CD8-positive, alpha-beta memory T cell (primary cell): ENCODE results near the gene C19orf47. TPM values are rescaled to one million over a fixed set of nuclear protein-coding genes. Genes with fewer than 3 reads are reported as not detected.
A peak's percentile ranks its signal among the peaks of the same experiment; 100 is the strongest.

Experiments used
- CTCF ChIA-PET: fragments of 350-600 bp; sonication (Branson Sonifier 250); formaldehyde crosslinking; loops from one replicate; lab custom pipeline; 2021; ENCODE audit warnings: antibody characterized with exemption; lab: Charles Lee
- POLR2A ChIA-PET: fragments of 350-600 bp; sonication (Branson Sonifier 250); formaldehyde crosslinking; loops from one replicate; lab custom pipeline; 2021; ENCODE audit warnings: antibody characterized with exemption; lab: Charles Lee
- DNase-seq, 5 donors: peaks; one replicate each; pipeline versions ENCODE4 v3.0.0 to v3.0.0-alpha.2; 2020 to 2022; ENCODE audit warnings: mixed read lengths in 1 of 5
- H3K27ac ChIP-seq: one replicate; pipeline ENCODE4 v1.7.0; 2013; ENCODE audit warnings: low read depth, mild to moderate bottlenecking, low read length, moderate library complexity
- H3K27me3 ChIP-seq: 2 replicates; pipeline ENCODE4 v1.7.0; 2013; ENCODE audit warnings: low read length, mild to moderate bottlenecking; ENCODE audit not compliant: insufficient read depth, poor library complexity, severe bottlenecking
- H3K36me3 ChIP-seq: 2 replicates; pipeline ENCODE4 v1.7.0; 2013; ENCODE audit warnings: mild to moderate bottlenecking, low read length, moderate library complexity; ENCODE audit not compliant: insufficient read depth
- H3K4me1 ChIP-seq: 2 replicates; pipeline ENCODE4 v1.7.0; 2013; ENCODE audit warnings: mild to moderate bottlenecking, low read length, moderate library complexity; ENCODE audit not compliant: insufficient read depth
- H3K4me3 ChIP-seq: 2 replicates; pipeline ENCODE4 v1.7.0; 2013; ENCODE audit warnings: mild to moderate bottlenecking, low read length
- H3K9me3 ChIP-seq: 2 replicates; pipeline ENCODE4 v1.7.0; 2013; ENCODE audit warnings: mild to moderate bottlenecking, low read length
- H3K27ac Mint-ChIP-seq, 8 donors: one replicate each; pipeline ENCODE4 v1.8.0; 2020 to 2021; ENCODE audit warnings: mixed read lengths in 8 of 8, mild to moderate bottlenecking in 6 of 8, inconsistent platforms in 3 of 8, moderate library complexity in 3 of 8
- H3K27me3 Mint-ChIP-seq, 2 donors: one replicate each; pipeline ENCODE4 v1.8.0; 2020 to 2021; ENCODE audit warnings: mixed read lengths in 2 of 2, mild to moderate bottlenecking in 1 of 2, moderate library complexity in 1 of 2
- H3K36me3 Mint-ChIP-seq, 3 donors: one replicate each; pipeline ENCODE4 v1.8.0; 2020 to 2021; ENCODE audit warnings: mixed read lengths in 3 of 3, inconsistent platforms in 1 of 3, mild to moderate bottlenecking in 1 of 3
- H3K4me1 Mint-ChIP-seq, 3 donors: one replicate each; pipeline ENCODE4 v1.8.0; 2020 to 2021; ENCODE audit warnings: mixed read lengths in 3 of 3, inconsistent platforms in 1 of 3, mild to moderate bottlenecking in 1 of 3
- H3K4me3 Mint-ChIP-seq, 7 donors: one replicate each; pipeline ENCODE4 v1.8.0; 2020 to 2021; ENCODE audit warnings: mixed read lengths in 7 of 7, mild to moderate bottlenecking in 6 of 7, moderate library complexity in 4 of 7, inconsistent platforms in 2 of 7
- H3K9me3 Mint-ChIP-seq, 5 donors: one replicate each; pipeline ENCODE4 v1.8.0; 2020 to 2022; ENCODE audit warnings: mixed read lengths in 5 of 5, mild to moderate bottlenecking in 3 of 5, moderate library complexity in 2 of 5, inconsistent platforms in 1 of 5
- polyA plus RNA-seq: library from polyadenylated mRNA; unstranded; fragments of 300-500 nt; fragmentation: Illumina TruSeq; gene quantifications from one replicate; pipeline ENCODE4 v1.2.3, GENCODE V29; 2021
- total RNA-seq, 2 experiments: library from RNA; stranded (reverse); gene quantifications; one replicate each; pipeline ENCODE4 v1.2.3, GENCODE V29; 2021

The C19orf47 gene
- total and polyA plus RNA-seq, 3 experiments from 2014 or later, result 9.5 to 29.5 (median 25.4) TPM

GRCh38 chr19:40381321-40381720 is 33.1 kb upstream of the C19orf47 start:
- Mint-ChIP-seq H3K36me3 (peaks cover 0 to 16% (median 3%) of the 10 kb centered on the region in 3 donors), H3K27me3 (peaks cover 0 to 10% of the 10 kb centered on the region in 2 donors), H3K9me3 (no peaks in the 10 kb centered on the region), H3K4me1 (no peaks in the 10 kb centered on the region), H3K27ac (peak overlapping the region in 2 of 8 donors; percentile 3 to 51), H3K4me3 (no peak overlapping the region)
- Histone ChIP-seq H3K36me3 (no peaks in the 10 kb centered on the region), H3K4me1 (no peaks in the 10 kb centered on the region), H3K27me3 (no peaks in the 10 kb centered on the region), H3K4me3 (no peak overlapping the region), H3K9me3 (no peaks in the 10 kb centered on the region), H3K27ac (no peak overlapping the region)
- DNase-seq, result no peak
- ChIA-PET CTCF (interaction anchor here (1.0 kb wide), 1 partner anchor 241 kb away, joined by 3 read pairs; no protein-coding TSS in a partner anchor), POLR2A (no interaction called here)

- H3K36me3 ChIP-seq, result no peaks in the 10 kb centered on the region
- H3K4me3 ChIP-seq, result no peak overlapping the region
- CTCF ChIA-PET, result interaction anchor here (1.0 kb wide), 1 partner anchor 240 kb away, joined by 3 read pairs; no protein-coding TSS in a partner anchor
- Mint-ChIP-seq H3K27ac (peak overlapping the region in 1 of 8 donors; percentile 46), H3K4me1 (no peaks in the 10 kb centered on the region), H3K4me3 (no peak overlapping the region), H3K27me3 (peaks cover 0 to 10% of the 10 kb centered on the region in 2 donors), H3K36me3 (peaks cover 0 to 23% (median 3%) of the 10 kb centered on the region in 3 donors), H3K9me3 (no peaks in the 10 kb centered on the region)
- H3K9me3 ChIP-seq, result no peaks in the 10 kb centered on the region
- no peaks in the 10 kb centered on the region for H3K4me1 ChIP-seq
- no peak for DNase-seq
- POLR2A ChIA-PET, result no interaction called here
- no peak overlapping the region for H3K27ac ChIP-seq
- no peaks in the 10 kb centered on the region for H3K27me3 ChIP-seq
These were observed 32.2 kb upstream of the C19orf47 start for GRCh38 chr19:40380199-40381037.

GRCh38 chr19:40379446-40380198 is 31.4 kb upstream of the C19orf47 start:
- peaks cover 0 to 5% (median 2%) of the 10 kb centered on the region in 3 donors for H3K4me1 Mint-ChIP-seq
- peak overlapping the region in 1 of 8 donors; percentile 46 for H3K27ac Mint-ChIP-seq

GRCh38 chr19:40378509-40378908 is 30.3 kb upstream of the C19orf47 start:
- ChIA-PET CTCF (no interaction called here), POLR2A (no interaction called here)
- no peak overlapping the region for H3K27ac Mint-ChIP-seq

More at GRCh38 chr19:40379446-40380198, 31.4 kb upstream of the C19orf47 start:
- H3K27me3 ChIP-seq, result no peaks in the 10 kb centered on the region
- Mint-ChIP-seq H3K36me3 (peaks cover under 1 to 28% (median 3%) of the 10 kb centered on the region in 3 donors), H3K27me3 (peaks cover 0 to 6% of the 10 kb centered on the region in 2 donors), H3K9me3 (no peaks in the 10 kb centered on the region), H3K4me3 (no peak overlapping the region)
- no peak for DNase-seq
- ChIA-PET POLR2A (no interaction called here), CTCF (interaction anchor here (0.5 kb wide), 1 partner anchor 134 kb away, joined by 3 read pairs; no protein-coding TSS in a partner anchor)
- no peaks in the 10 kb centered on the region for H3K36me3 ChIP-seq
- H3K4me3 ChIP-seq, result no peak overlapping the region
- H3K9me3 ChIP-seq, result no peaks in the 10 kb centered on the region
- H3K4me1 ChIP-seq, result no peaks in the 10 kb centered on the region
- H3K27ac ChIP-seq, result no peak overlapping the region

GRCh38 chr19:40377876-40378385 is 29.7 kb upstream of the C19orf47 start:
- H3K27me3 Mint-ChIP-seq, result peaks cover 0 to 2% of the 10 kb centered on the region in 2 donors

More at GRCh38 chr19:40378509-40378908, 30.3 kb upstream of the C19orf47 start:
- H3K27me3 Mint-ChIP-seq, result peaks cover 0 to 6% of the 10 kb centered on the region in 2 donors
- Histone ChIP-seq H3K27me3 (no peaks in the 10 kb centered on the region), H3K36me3 (no peaks in the 10 kb centered on the region), H3K27ac (no peak overlapping the region), H3K4me3 (no peak overlapping the region), H3K9me3 (no peaks in the 10 kb centered on the region), H3K4me1 (no peaks in the 10 kb centered on the region)
- no peaks in the 10 kb centered on the region for H3K9me3 Mint-ChIP-seq
- H3K4me3 Mint-ChIP-seq, result no peak overlapping the region
- peaks cover 0 to 9% (median 5%) of the 10 kb centered on the region in 3 donors for H3K4me1 Mint-ChIP-seq
- DNase-seq, result no peak
- peaks cover 3 to 37% (median 3%) of the 10 kb centered on the region in 3 donors for H3K36me3 Mint-ChIP-seq

GRCh38 chr19:40376286-40376862 is 28.2 kb upstream of the C19orf47 start:
- Mint-ChIP-seq H3K4me3 (peak overlapping the region in 1 of 7 donors; percentile 15), H3K9me3 (no peaks in the 10 kb centered on the region), H3K27me3 (peaks cover 0 to 2% of the 10 kb centered on the region in 2 donors), H3K36me3 (peaks cover 3 to 55% (median 4%) of the 10 kb centered on the region in 3 donors), H3K27ac (peak overlapping the region in 2 of 8 donors; percentile 36 to 46), H3K4me1 (peaks cover 0 to 9% (median 5%) of the 10 kb centered on the region in 3 donors)
- Histone ChIP-seq H3K4me1 (no peaks in the 10 kb centered on the region), H3K9me3 (no peaks in the 10 kb centered on the region), H3K27me3 (no peaks in the 10 kb centered on the region), H3K4me3 (no peak overlapping the region), H3K36me3 (peaks cover 8% of the 10 kb centered on the region), H3K27ac (no peak overlapping the region)
- POLR2A ChIA-PET, result interaction anchor here (0.6 kb wide), 1 partner anchor 12 kb away, joined by 4 read pairs; no protein-coding TSS in a partner anchor
- no peak for DNase-seq
- CTCF ChIA-PET, result no interaction called here

More at GRCh38 chr19:40377876-40378385, 29.7 kb upstream of the C19orf47 start:
- no peak overlapping the region for H3K4me3 ChIP-seq
- Mint-ChIP-seq H3K9me3 (no peaks in the 10 kb centered on the region), H3K36me3 (peaks cover 3 to 40% (median 3%) of the 10 kb centered on the region in 3 donors), H3K4me1 (peaks cover 0 to 9% (median 5%) of the 10 kb centered on the region in 3 donors), H3K4me3 (no peak overlapping the region), H3K27ac (no peak overlapping the region)
- ChIA-PET POLR2A (no interaction called here), CTCF (no interaction called here)
- H3K27me3 ChIP-seq, result no peaks in the 10 kb centered on the region
- DNase-seq, result no peak
- no peaks in the 10 kb centered on the region for H3K4me1 ChIP-seq
- no peaks in the 10 kb centered on the region for H3K9me3 ChIP-seq
- H3K27ac ChIP-seq, result no peak overlapping the region
- H3K36me3 ChIP-seq, result no peaks in the 10 kb centered on the region

- H3K4me3 ChIP-seq, result no peak overlapping the region
- no peaks in the 10 kb centered on the region for H3K27me3 ChIP-seq
- no peak overlapping the region for H3K27ac ChIP-seq
- Mint-ChIP-seq H3K36me3 (peaks cover 3 to 69% (median 6%) of the 10 kb centered on the region in 3 donors), H3K27me3 (no peaks in the 10 kb centered on the region), H3K4me3 (no peak overlapping the region), H3K4me1 (peaks cover 0 to 9% (median 5%) of the 10 kb centered on the region in 3 donors), H3K9me3 (no peaks in the 10 kb centered on the region), H3K27ac (peak overlapping the region in 1 of 8 donors; percentile 38)
- peaks cover 8% of the 10 kb centered on the region for H3K36me3 ChIP-seq
- CTCF ChIA-PET, result no interaction called here
- POLR2A ChIA-PET, result interaction anchor here (0.6 kb wide), 1 partner anchor 38 kb away, joined by 9 read pairs; no protein-coding TSS in a partner anchor
- no peaks in the 10 kb centered on the region for H3K4me1 ChIP-seq
- DNase-seq, result no peak
- H3K9me3 ChIP-seq, result no peaks in the 10 kb centered on the region
These were observed 25.9 kb upstream of the C19orf47 start for GRCh38 chr19:40374084-40374483.
